GM12864 (cell line): Measurements from ENCODE around the gene RAET1E.
"Not testable (repeated sequence)": the region's sequence is repeated elsewhere in the genome, so short reads cannot be mapped to it uniquely, and the experiment has no call there.

Experiments
- DNase-seq: peaks from one replicate; pipeline ENCODE4 v3.0.0-alpha.2; 2011; ENCODE audit warnings: low read depth
- H3K4me3 ChIP-seq: 2 replicates; pipeline ENCODE4 v1.5.1; 2011; ENCODE audit warnings: mild to moderate bottlenecking, low read depth, low read length, control low read depth
- CTCF ChIP-seq: IDR thresholded peaks from 2 replicates; pipeline ENCODE4 v1.5.1; 2011; ENCODE audit warnings: low read depth, mild to moderate bottlenecking, moderate library complexity, low read length, control low read depth, inconsistent platforms; ENCODE audit errors: missing control alignments

RAET1E gene

GRCh38 chr6:149919834-149920225 is 21.9 kb upstream of the RAET1E start:
- no peak overlapping the region for H3K4me3 ChIP-seq
- no peak for TF ChIP-seq CTCF
- DNase-seq, result no peak

- DNase-seq, H3K4me3 ChIP-seq: not testable (repeated sequence)
Observed at GRCh38 chr6:149919126-149919833, 21.4 kb upstream of the RAET1E start.

GRCh38 chr6:149918151-149918905 is 20.4 kb upstream of the RAET1E start:
- no peak overlapping the region for H3K4me3 ChIP-seq
- TF ChIP-seq CTCF, result no peak

GRCh38 chr6:149917679-149918078 is 19.8 kb upstream of the RAET1E start:
- DNase-seq, result no peak
- no peak overlapping the region for H3K4me3 ChIP-seq
- no peak for TF ChIP-seq CTCF

More at GRCh38 chr6:149918151-149918905, 20.4 kb upstream of the RAET1E start:
- DNase-seq, result no peak

GRCh38 chr6:149915970-149916865 is 18.3 kb upstream of the RAET1E start:
- DNase-seq, result no peak
- no peak overlapping the region for H3K4me3 ChIP-seq
- no peak for TF ChIP-seq CTCF

GRCh38 chr6:149913540-149914240 is 15.8 kb upstream of the RAET1E start:
- DNase-seq, result no peak
- no peak for TF ChIP-seq CTCF
- no peak overlapping the region for H3K4me3 ChIP-seq
